ENCODE measurements around the gene TMEM214. TPM values are rescaled to one million over a fixed set of nuclear protein-coding genes. Genes with fewer than 3 reads are reported as not detected.

The TMEM214 gene
- total and polyA plus RNA-seq, 2 of the 8 experiments (the other 6 are each of a cell fraction or from before 2014, with no cell fraction given), result 49.7 to 71.0 TPM

- Histone ChIP-seq H3K23ac (ENCODE audit: insufficient read length) (no peak overlapping the region), H2BK120ac (replicated peaks; ENCODE audit: low read depth, low read length) (no peak overlapping the region), H3K79me1 (ENCODE audit: low read depth, low read length) (no peaks in the 10 kb centered on the region), H4K8ac (ENCODE audit: extremely low read depth, insufficient read depth, low read length) (no peak overlapping the region), H3K14ac (ENCODE audit: insufficient read length) (no peak overlapping the region), H3K4me1 (replicated peaks in 1 of 4; ENCODE audit: control insufficient read depth in 3 of 4, insufficient read depth in 4 of 4, low read length in 3 of 4) (no peaks in the 10 kb centered on the region), H2AFZ (ENCODE audit: low read length) (no peak overlapping the region), H2BK12ac (ENCODE audit: low read depth, low read length) (no peak overlapping the region), H3K79me2 (ENCODE audit: control insufficient read depth in 1 of 2, insufficient read depth in 2 of 2, low read length in 2 of 2) (no peaks in the 10 kb centered on the region), H3K23me2 (ENCODE audit: low read depth, low read length) (no peaks in the 10 kb centered on the region; the same call in 1 of the 2 replicates), H3K9ac (replicated peaks in 1 of 4; ENCODE audit: extremely low read depth in 1 of 4, low read depth in 3 of 4, low read length in 3 of 4) (no peak overlapping the region), H4K5ac (ENCODE audit: insufficient read length, low read depth, low read length) (no peak overlapping the region), H2BK15ac (ENCODE audit: low read length) (no peak overlapping the region), H3K9me3 (ENCODE audit: insufficient read depth in 2 of 2, low read depth in 1 of 2, low read length in 1 of 2) (no peaks in the 10 kb centered on the region), H4K20me1 (replicated peaks in 1 of 2; ENCODE audit: control insufficient read depth in 1 of 2, insufficient read depth in 2 of 2, low read length in 2 of 2) (no peaks in the 10 kb centered on the region), H3K4me2 (ENCODE audit: insufficient read depth in 1 of 2, low read depth in 2 of 2, low read length in 2 of 2) (no peak overlapping the region), H2BK20ac (ENCODE audit: low read length) (no peak overlapping the region), H3K36me3 (ENCODE audit: control insufficient read depth in 2 of 4, insufficient read depth in 4 of 4, low read length in 3 of 4) (no peaks in the 10 kb centered on the region), H3K4me3 (ENCODE audit: extremely low read depth in 1 of 4, insufficient read depth in 2 of 4, low read depth in 3 of 4, low read length in 4 of 4) (no peak overlapping the region), H2AK5ac (ENCODE audit: low read depth, low read length) (no peak overlapping the region), H3K4ac (replicated peaks; ENCODE audit: insufficient read length, low read depth, low read length) (no peak overlapping the region), H2BK5ac (ENCODE audit: low read depth, low read length) (no peak overlapping the region), H3K18ac (ENCODE audit: extremely low read depth, low read length) (no peak overlapping the region), H3K27me3 (replicated peaks in 1 of 4; ENCODE audit: control insufficient read depth in 3 of 4, extremely low read depth in 1 of 4, insufficient read depth in 3 of 4, low read length in 3 of 4) (no peaks in the 10 kb centered on the region), H3K56ac (replicated peaks; ENCODE audit: insufficient read length, low read depth, low read length) (no peak overlapping the region), H3K27ac (ENCODE audit: low read depth, low read length) (no peak overlapping the region), H4K91ac (replicated peaks; ENCODE audit: insufficient read length, low read length) (no peak overlapping the region)
- WGBS, 2 experiments (ENCODE audit: extremely low coverage in 1 of 2, insufficient coverage in 1 of 2, insufficient read length in 1 of 2, insufficient replicate concordance in 2 of 2, low coverage in 1 of 2, low lambda C conversion rate in 2 of 2, missing lambda C conversion rate in 1 of 2), result 94% methylated on average over 4 of the region's 4 CpGs; no CpG with 5 or more reads in 1 of the 2 experiments
- DNase-seq (ENCODE audit: low read depth in 1 of 2, low spot score in 2 of 2), result no peak
- FAIRE-seq, result no peak
- TF ChIP-seq EP300 (IDR thresholded peaks at IDR 0.05; ENCODE audit: borderline replicate concordance in 1 of 2, low read depth in 2 of 2, low read length in 2 of 2) (no peak), SIX5 (IDR thresholded peaks at IDR 0.05; ENCODE audit: low read depth, low read length) (no peak), TCF12 (IDR thresholded peaks at IDR 0.05; ENCODE audit: low read depth, low read length) (no peak), HDAC6 (IDR thresholded peaks at IDR 0.05; ENCODE audit: low read depth, low read length) (no peak), EZH2 (IDR thresholded peaks at IDR 0.05; ENCODE audit: low read depth, low read length, severe bottlenecking) (no peak), CTBP2 (IDR thresholded peaks at IDR 0.05; ENCODE audit: borderline replicate concordance, insufficient read depth, insufficient read length, low read length) (no peak), SAP30 (IDR thresholded peaks at IDR 0.05; ENCODE audit: insufficient read depth, insufficient replicate concordance, low read length) (no peak), GTF2F1 (IDR thresholded peaks at IDR 0.05; ENCODE audit: borderline replicate concordance, low read depth, low read length) (no peak), ASH2L (IDR thresholded peaks at IDR 0.05; ENCODE audit: low read length) (no peak), SUZ12 (IDR thresholded peaks at IDR 0.05; ENCODE audit: low read length) (no peak), SIRT6 (IDR thresholded peaks at IDR 0.05; ENCODE audit: low read length) (no peak), POLR2A (IDR thresholded peaks at IDR 0.05; ENCODE audit: control extremely low read depth in 1 of 2, low read depth in 2 of 2, low read length in 2 of 2) (no peak), TEAD4 (IDR thresholded peaks at IDR 0.05; ENCODE audit: low read depth, low read length) (no peak)
- ChIA-PET POLR2A (ENCODE audit: partially characterized antibody) (no interaction called here), CTCF (ENCODE audit: partially characterized antibody) (interaction anchor here (0.9 to 1.8 kb wide), 4 partner anchors 11 to 31 kb away, joined by 3 to 5 read pairs (median 5); no protein-coding TSS in a partner anchor)
These were observed 47.0 kb upstream of the TMEM214 start for GRCh38 chr2:26985807-26986206.

All from H1 (cell line).